Upper lobe of left lung (tissue), 6 donors: ENCODE results near the gene UBE2Q2. TPM values are rescaled to one million over a fixed set of nuclear protein-coding genes. Genes with fewer than 3 reads are reported as not detected.

Experiments
- ATAC-seq, 2 donors: fragments of 200-7000 bp; cut with Tn5 transposase; one replicate each; pipeline ENCODE4 v1.9.1; 2022; ENCODE audit warnings: mild to moderate bottlenecking in 2 of 2, moderate library complexity in 2 of 2; ENCODE audit not compliant: low FRiP score in 2 of 2
- DNase-seq, 2 donors: peaks; one replicate each; pipeline ENCODE4 v3.0.0-alpha.2; 2019 to 2020
- H3K27ac ChIP-seq, 4 donors: fragments of 200-600 bp; sonication (generic); one replicate each; pipeline ENCODE4 v1.5.1; 2016 to 2019
- H3K27me3 ChIP-seq, 4 donors: fragments of 200-600 bp; sonication (generic); one replicate each; pipeline ENCODE4 v1.5.1; 2017 to 2019
- H3K36me3 ChIP-seq, 4 donors: fragments of 200-600 bp; sonication (generic); one replicate each; pipeline ENCODE4 v1.5.1; 2016 to 2019
- H3K4me1 ChIP-seq, 4 donors: fragments of 200-600 bp; sonication (generic); one replicate each; pipeline ENCODE4 v1.5.1; 2018 to 2019
- H3K4me3 ChIP-seq, 4 donors: fragments of 200-600 bp; sonication (generic); one replicate each; pipeline ENCODE4 v1.5.1; 2017 to 2019; ENCODE audit warnings: mild to moderate bottlenecking in 2 of 4, moderate library complexity in 1 of 4
- H3K9me3 ChIP-seq, 4 donors: fragments of 200-600 bp; sonication (generic); one replicate each; pipeline ENCODE4 v1.5.1; 2018 to 2019
- CTCF ChIP-seq, 6 experiments: fragments of 450-650 bp in 4 of 6; fragments of 200-600 bp in 2 of 6; sonication (generic) in 2 of 6; IDR thresholded peaks; one replicate each; pipeline ENCODE4 v1.5.1; 2016 to 2019; ENCODE audit warnings: antibody characterized with exemption in 6 of 6
- EP300 ChIP-seq, 4 donors: sonication (generic); formaldehyde crosslinking; IDR thresholded peaks; one replicate each; pipeline ENCODE4 v1.5.1; 2017; ENCODE audit warnings: antibody characterized with exemption in 4 of 4, control low read depth in 2 of 4
- POLR2A ChIP-seq, 4 donors: fragments of 450-650 bp; IDR thresholded peaks; one replicate each; pipeline ENCODE4 v1.5.1; 2016 to 2017; ENCODE audit warnings: antibody characterized with exemption in 4 of 4, mild to moderate bottlenecking in 2 of 4
- POLR2AphosphoS5 ChIP-seq, 2 donors: sonication (generic); formaldehyde crosslinking; IDR thresholded peaks; one replicate each; pipeline ENCODE4 v1.5.1; 2017; ENCODE audit warnings: antibody characterized with exemption in 2 of 2
- WGBS, 2 donors: methylation state at CpG; one replicate each; pipeline ENCODE4 v1.1.5; 2017 to 2018; 5-methylcytosine and 5-hydroxymethylcytosine counted together
- total RNA-seq, 6 donors: library from RNA; depleted of rRNA in 4 of 6; stranded (reverse); fragments of >200 nt in 4 of 6; gene quantifications; one replicate each; pipeline versions ENCODE4 v1.1.0 to v1.2.1, GENCODE V29; 2016 to 2021
- donor health status: DM: no; HTN: no; CAD: no; lungs with moderate emphysema.
- donor health status: DM: no; HTN: yes; CAD: no; lungs with severe emphysema.

The UBE2Q2 gene
- total RNA-seq, 6 donors from 2014 or later, result 16.5 to 37.7 (median 29.3) TPM

- H3K9me3 ChIP-seq, result no peaks in the 10 kb centered on the region
- no peak for ATAC-seq
- 93 to 96% methylated on average over 2 of the region's 2 CpGs for WGBS, 2 donors
Observed at GRCh38 chr15:75810874-75811498, 32.3 kb upstream of the UBE2Q2 start.

DNA sequence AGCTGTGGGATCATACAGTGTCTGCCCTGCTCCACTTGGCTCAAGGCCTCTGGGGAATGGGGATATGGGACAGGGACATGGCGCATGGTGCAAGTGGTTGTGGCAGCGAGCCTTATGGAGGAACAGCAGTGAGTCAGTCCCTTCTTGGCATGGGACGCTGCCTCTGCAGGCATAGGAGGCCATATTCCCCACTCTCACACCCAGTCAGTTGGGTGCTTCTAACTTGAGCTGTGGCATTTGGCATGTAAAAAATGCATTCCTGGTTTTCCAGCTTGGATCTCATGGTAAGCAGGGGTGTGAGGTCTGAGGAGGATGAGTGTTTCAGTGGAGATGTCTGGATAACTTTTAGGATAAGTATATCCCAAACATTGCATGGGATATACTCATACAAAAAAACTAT lies 31.6 kb upstream of the UBE2Q2 start:
- TF ChIP-seq EP300 (IDR thresholded peaks at IDR 0.05), result no peak
- no peak for TF ChIP-seq POLR2AphosphoS5 (IDR thresholded peaks at IDR 0.05)
- TF ChIP-seq CTCF (IDR thresholded peaks at IDR 0.05), result no peak
- no peak for TF ChIP-seq POLR2A (IDR thresholded peaks at IDR 0.05)
- H3K9me3 ChIP-seq, result no peaks in the 10 kb centered on the region
- H3K4me3 ChIP-seq, result no peak overlapping the region
- H3K27ac ChIP-seq, result no peak overlapping the region
- ATAC-seq (no peak), DNase-seq (no peak)
- 94 to 96% methylated on average over 3 of the region's 3 CpGs for WGBS, 2 donors
- no peaks in the 10 kb centered on the region for H3K4me1 ChIP-seq
- H3K27me3 ChIP-seq, result no peaks in the 10 kb centered on the region
- H3K36me3 ChIP-seq, result no peaks in the 10 kb centered on the region

More at GRCh38 chr15:75810874-75811498, 32.3 kb upstream of the UBE2Q2 start:
- no peak overlapping the region for H3K27ac ChIP-seq
- H3K36me3 ChIP-seq, result no peaks in the 10 kb centered on the region
- TF ChIP-seq POLR2A (IDR thresholded peaks at IDR 0.05), result no peak
- no peak for TF ChIP-seq POLR2AphosphoS5 (IDR thresholded peaks at IDR 0.05)
- no peak for TF ChIP-seq CTCF (IDR thresholded peaks at IDR 0.05)
- TF ChIP-seq EP300 (IDR thresholded peaks at IDR 0.05), result no peak
- no peaks in the 10 kb centered on the region for H3K4me1 ChIP-seq
- no peak for DNase-seq
- H3K4me3 ChIP-seq, result no peak overlapping the region
- no peaks in the 10 kb centered on the region for H3K27me3 ChIP-seq

GRCh38 chr15:75814794-75815193 lies 28.5 kb upstream of the UBE2Q2 start:
- WGBS, 2 donors, result 92 to 94% methylated on average over 5 of the region's 5 CpGs

GRCh38 chr15:75815811-75816719 lies 27.2 kb upstream of the UBE2Q2 start:
- Histone ChIP-seq H3K4me1 (no peaks in the 10 kb centered on the region), H3K4me3 (no peak overlapping the region), H3K27ac (no peak overlapping the region), H3K36me3 (no peaks in the 10 kb centered on the region), H3K27me3 (no peaks in the 10 kb centered on the region), H3K9me3 (no peaks in the 10 kb centered on the region)
- DNase-seq (no peak), ATAC-seq (no peak)
- TF ChIP-seq POLR2A (IDR thresholded peaks at IDR 0.05) (no peak), POLR2AphosphoS5 (IDR thresholded peaks at IDR 0.05) (no peak), EP300 (IDR thresholded peaks at IDR 0.05) (no peak), CTCF (IDR thresholded peaks at IDR 0.05) (no peak)
- WGBS, 2 donors, result 83 to 95% methylated on average over 3 of the region's 3 CpGs

More at GRCh38 chr15:75814794-75815193, 28.5 kb upstream of the UBE2Q2 start:
- Histone ChIP-seq H3K27ac (no peak overlapping the region), H3K27me3 (no peaks in the 10 kb centered on the region), H3K4me1 (no peaks in the 10 kb centered on the region), H3K9me3 (no peaks in the 10 kb centered on the region), H3K4me3 (no peak overlapping the region), H3K36me3 (no peaks in the 10 kb centered on the region)
- ATAC-seq, result no peak
- no peak for DNase-seq
- TF ChIP-seq CTCF (IDR thresholded peaks at IDR 0.05), result no peak
- TF ChIP-seq POLR2AphosphoS5 (IDR thresholded peaks at IDR 0.05), result no peak
- TF ChIP-seq EP300 (IDR thresholded peaks at IDR 0.05), result no peak
- TF ChIP-seq POLR2A (IDR thresholded peaks at IDR 0.05), result no peak
